RWPE2 (cell line): Measurements from ENCODE around the gene COL26A1.
"Not testable (repeated sequence)": the region's sequence is repeated elsewhere in the genome, so short reads cannot be mapped to it uniquely, and the experiment has no call there.

ENCODE experiments used
- ATAC-seq: fragments of 200-7000 bp; cut with Tn5 transposase; 3 replicates; pipeline ENCODE4 v1.9.1; 2021; ENCODE audit warnings: low read depth
- DNase-seq: peaks from one replicate; pipeline ENCODE4 v3.0.0-alpha.2; 2020; ENCODE audit warnings: low spot score
- H3K27ac ChIP-seq: fragments of 450-650 bp; 2 replicates; pipeline ENCODE4 v1.5.1; 2017; ENCODE audit warnings: mild to moderate bottlenecking; ENCODE audit not compliant: poor library complexity, severe bottlenecking
- H3K27me3 ChIP-seq: fragments of 250-450 bp; sonication (Bioruptor Pico); 2 replicates; pipeline ENCODE4 v1.5.1; 2021; ENCODE audit warnings: mild to moderate bottlenecking, moderate library complexity; ENCODE audit not compliant: insufficient read depth, poor library complexity, severe bottlenecking
- H3K36me3 ChIP-seq: fragments of 250-450 bp; sonication (Bioruptor Pico); 2 replicates; pipeline ENCODE4 v1.5.1; 2020; ENCODE audit warnings: low read depth, mild to moderate bottlenecking, moderate library complexity
- H3K4me1 ChIP-seq: fragments of 250-450 bp; sonication (Bioruptor Pico); 2 replicates; pipeline ENCODE4 v1.5.1; 2021; ENCODE audit warnings: mild to moderate bottlenecking, moderate library complexity; ENCODE audit not compliant: insufficient read depth, poor library complexity, severe bottlenecking
- H3K4me3 ChIP-seq: fragments of 250-450 bp; sonication (Bioruptor Pico); 2 replicates; pipeline ENCODE4 v1.5.1; 2021; ENCODE audit warnings: mild to moderate bottlenecking, moderate library complexity; ENCODE audit not compliant: severe bottlenecking
- H3K9me3 ChIP-seq: fragments of 250-450 bp; sonication (Bioruptor Pico); 2 replicates; pipeline ENCODE4 v1.5.1; 2021; ENCODE audit warnings: mild to moderate bottlenecking, moderate library complexity; ENCODE audit not compliant: severe bottlenecking
- TF ChIP-seq, protein P1 (sequence below): fragments of 450-650 bp; IDR thresholded peaks from one replicate; pipeline ENCODE4 v1.5.1; 2017; ENCODE audit warnings: mild to moderate bottlenecking, moderate library complexity; ENCODE audit not compliant: poor library complexity, severe bottlenecking

Gene COL26A1

DNA sequence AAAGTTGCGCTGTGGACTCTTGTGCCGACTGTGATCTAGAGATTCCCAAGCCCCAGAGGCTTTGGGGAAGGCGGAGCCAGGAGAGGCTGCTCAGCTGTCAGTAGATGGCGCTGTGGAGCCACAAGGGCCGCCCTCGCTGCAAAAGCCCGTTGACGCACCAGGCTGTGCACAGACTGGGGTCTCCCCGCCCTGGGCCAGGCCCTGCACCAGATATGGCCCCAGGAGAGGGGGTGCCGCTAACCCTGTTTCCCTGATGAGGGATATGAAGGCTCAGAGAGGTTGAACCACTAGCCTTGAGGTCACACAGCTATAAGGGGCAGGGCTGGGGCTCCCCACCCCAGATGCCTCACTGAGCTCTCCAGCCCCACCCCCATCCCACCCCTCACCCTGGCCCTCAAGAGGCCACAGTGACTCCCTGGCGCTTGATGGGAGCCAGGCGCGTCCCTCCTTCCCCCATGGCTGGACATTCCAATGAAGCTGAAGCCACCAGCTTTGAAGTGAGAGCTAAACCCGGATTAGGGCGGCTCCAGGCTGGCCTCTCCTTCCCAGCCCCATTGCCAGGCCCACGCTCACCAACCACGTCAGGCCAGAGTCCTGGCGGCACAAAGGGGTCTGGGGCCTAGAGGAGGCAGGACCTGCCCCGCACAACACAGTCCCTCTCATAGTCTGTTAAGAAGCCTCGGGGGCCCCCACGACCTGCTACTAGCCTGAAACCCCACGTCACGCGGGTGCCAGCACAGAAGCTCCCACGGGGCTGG lies 240.0 kb downstream of the COL26A1 start:
- DNase-seq = no peak
- ATAC-seq = peak; percentile 85
- H3K36me3 ChIP-seq = no peaks in the 10 kb centered on the region
- H3K4me3 ChIP-seq = no peak overlapping the region
- H3K27ac ChIP-seq = no peak overlapping the region
- H3K9me3 ChIP-seq = no peaks in the 10 kb centered on the region
- TF ChIP-seq, protein P1, sequence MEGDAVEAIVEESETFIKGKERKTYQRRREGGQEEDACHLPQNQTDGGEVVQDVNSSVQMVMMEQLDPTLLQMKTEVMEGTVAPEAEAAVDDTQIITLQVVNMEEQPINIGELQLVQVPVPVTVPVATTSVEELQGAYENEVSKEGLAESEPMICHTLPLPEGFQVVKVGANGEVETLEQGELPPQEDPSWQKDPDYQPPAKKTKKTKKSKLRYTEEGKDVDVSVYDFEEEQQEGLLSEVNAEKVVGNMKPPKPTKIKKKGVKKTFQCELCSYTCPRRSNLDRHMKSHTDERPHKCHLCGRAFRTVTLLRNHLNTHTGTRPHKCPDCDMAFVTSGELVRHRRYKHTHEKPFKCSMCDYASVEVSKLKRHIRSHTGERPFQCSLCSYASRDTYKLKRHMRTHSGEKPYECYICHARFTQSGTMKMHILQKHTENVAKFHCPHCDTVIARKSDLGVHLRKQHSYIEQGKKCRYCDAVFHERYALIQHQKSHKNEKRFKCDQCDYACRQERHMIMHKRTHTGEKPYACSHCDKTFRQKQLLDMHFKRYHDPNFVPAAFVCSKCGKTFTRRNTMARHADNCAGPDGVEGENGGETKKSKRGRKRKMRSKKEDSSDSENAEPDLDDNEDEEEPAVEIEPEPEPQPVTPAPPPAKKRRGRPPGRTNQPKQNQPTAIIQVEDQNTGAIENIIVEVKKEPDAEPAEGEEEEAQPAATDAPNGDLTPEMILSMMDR = peak; percentile 93
- H3K4me1 ChIP-seq = peaks cover 6% of the 10 kb centered on the region
- no peaks in the 10 kb centered on the region for H3K27me3 ChIP-seq

DNA sequence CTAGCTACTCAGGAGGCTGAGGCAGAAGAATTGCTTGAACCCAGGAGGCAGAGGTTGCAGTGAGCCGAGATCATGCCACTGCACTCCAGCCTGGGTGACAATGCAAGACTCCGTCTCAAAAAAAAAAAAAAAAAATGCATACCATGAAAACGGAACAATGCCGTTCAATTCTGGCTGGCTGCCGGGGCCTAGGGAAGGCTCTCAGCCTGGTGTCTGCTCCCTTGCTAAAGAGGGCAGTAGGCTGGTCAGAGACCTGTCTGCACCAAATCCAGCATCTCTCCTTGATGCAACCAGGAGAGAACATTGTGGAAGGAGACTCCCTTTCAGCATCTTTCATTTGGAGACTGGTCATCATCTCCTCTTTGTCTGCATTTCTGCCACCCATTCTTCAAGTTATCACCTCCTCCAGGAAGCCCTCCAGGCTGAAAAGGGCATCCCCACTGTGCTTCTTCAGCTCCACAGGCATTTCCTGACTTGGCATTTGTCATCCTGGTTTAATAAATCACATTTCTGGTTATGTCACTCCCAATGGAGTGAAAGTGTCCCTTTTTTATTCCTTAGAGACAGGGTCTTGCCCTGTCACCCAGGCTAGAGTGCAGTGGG lies 241.8 kb downstream of the COL26A1 start:
- H3K4me1 ChIP-seq = peaks cover 3% of the 10 kb centered on the region
- no peaks in the 10 kb centered on the region for H3K36me3 ChIP-seq
- H3K9me3 ChIP-seq = no peaks in the 10 kb centered on the region
- H3K27ac ChIP-seq = no peak overlapping the region
- no peak for DNase-seq
- ATAC-seq = no peak
- H3K4me3 ChIP-seq = no peak overlapping the region
- TF ChIP-seq, protein P1 = no peak
- no peaks in the 10 kb centered on the region for H3K27me3 ChIP-seq

DNA sequence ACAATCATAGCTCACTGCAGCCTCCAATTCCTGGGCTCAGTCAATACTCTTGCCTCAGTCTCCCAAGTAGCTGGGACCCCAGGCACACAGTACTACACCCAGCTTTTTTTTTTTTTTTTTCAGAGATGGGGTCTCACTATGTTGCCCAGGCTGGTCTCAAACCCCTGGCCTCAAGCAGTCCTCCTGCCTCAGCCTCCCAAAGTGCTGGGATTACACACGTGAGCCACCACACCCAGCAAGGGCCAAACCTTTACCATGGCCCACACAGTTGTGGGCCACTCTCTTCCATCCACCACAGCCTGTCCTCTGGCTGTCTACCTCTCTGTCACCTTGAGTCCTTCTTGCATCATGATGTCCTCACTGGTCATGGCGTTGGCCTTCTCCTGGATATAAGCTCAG lies 242.3 kb downstream of the COL26A1 start:
- H3K27me3 ChIP-seq, H3K4me3 ChIP-seq, H3K36me3 ChIP-seq, DNase-seq, H3K27ac ChIP-seq, ATAC-seq, H3K9me3 ChIP-seq, H3K4me1 ChIP-seq: not testable (repeated sequence)

DNA sequence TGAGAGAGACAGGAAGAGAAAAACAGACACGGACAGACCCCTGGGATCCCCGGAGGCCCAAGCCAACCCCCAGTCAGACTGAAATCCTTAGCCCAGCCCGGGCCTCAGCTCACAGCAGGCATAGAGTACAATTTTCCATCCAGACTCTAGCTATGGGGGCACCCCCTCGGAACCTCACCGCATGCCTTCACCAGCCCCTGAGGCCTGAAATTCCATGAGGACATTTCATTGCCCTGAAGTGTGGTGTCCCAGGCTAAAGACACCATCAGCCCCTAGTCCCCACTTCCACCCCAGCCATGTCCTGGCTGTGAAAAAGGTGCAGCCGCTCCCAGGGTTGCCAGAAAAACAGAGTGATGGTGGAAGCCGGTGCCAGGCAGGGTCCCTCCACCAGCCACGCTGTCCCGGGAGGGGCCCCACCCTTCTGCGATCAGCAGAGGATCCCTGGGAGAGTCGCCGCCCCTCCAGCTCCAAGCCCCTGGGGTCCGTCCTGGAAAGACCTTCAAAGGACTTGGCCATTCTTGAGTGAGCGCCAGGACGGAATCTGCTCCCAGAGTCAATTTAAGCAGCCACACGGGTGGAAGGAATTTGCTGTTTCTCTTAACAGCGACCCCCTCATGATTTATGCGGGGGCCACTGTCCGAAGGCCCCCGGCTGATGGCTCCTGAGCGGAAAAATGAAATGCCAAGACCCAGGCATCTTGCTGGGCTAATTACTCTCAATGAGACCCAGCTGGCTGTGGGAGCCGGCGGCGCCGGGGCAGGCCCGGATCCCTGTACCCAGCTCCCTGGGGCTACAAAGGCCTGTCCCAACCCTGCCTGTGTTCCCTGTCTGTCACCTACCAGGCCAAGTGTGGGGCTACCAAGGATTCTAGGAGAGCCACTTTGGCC lies 243.2 kb downstream of the COL26A1 start:
- H3K4me3 ChIP-seq = no peak overlapping the region
- H3K36me3 ChIP-seq = no peaks in the 10 kb centered on the region
- no peak overlapping the region for H3K27ac ChIP-seq
- no peaks in the 10 kb centered on the region for H3K9me3 ChIP-seq
- TF ChIP-seq, protein P1 = no peak
- no peak for DNase-seq
- H3K4me1 ChIP-seq = peaks cover 3% of the 10 kb centered on the region
- ATAC-seq = no peak
- no peaks in the 10 kb centered on the region for H3K27me3 ChIP-seq

DNA sequence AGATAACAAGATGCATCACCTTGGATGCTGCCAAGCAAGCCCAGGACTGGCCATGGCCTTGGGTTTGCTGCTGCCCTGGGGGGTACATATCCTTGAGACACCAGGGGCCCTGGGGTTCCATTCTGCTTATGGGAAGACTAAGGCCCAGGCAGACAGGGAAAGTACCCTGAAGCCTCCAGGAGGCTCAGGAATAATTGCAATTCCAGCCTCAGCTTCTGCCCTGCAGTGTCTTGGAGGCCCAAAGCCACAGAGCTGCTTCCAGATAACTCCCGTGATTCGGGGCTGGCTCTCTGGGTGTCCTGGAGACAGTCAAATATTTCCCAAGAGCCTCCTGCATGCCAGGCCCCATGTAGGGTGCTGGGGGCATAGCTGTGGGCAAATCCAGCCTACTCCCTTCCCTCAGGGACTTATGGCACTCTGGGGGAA lies 243.8 kb downstream of the COL26A1 start:
- Histone ChIP-seq H3K9me3 (no peaks in the 10 kb centered on the region), H3K4me1 (peaks cover 3% of the 10 kb centered on the region), H3K27me3 (no peaks in the 10 kb centered on the region), H3K36me3 (no peaks in the 10 kb centered on the region), H3K4me3 (no peak overlapping the region), H3K27ac (no peak overlapping the region)
- ATAC-seq (no peak), DNase-seq (no peak)
- TF ChIP-seq, protein P1 = no peak
